Right atrium auricular region (tissue), 2 donors: Measurements from ENCODE around the gene JUND. TPM values are rescaled to one million over a fixed set of nuclear protein-coding genes. Genes with fewer than 3 reads are reported as not detected.
A peak's percentile ranks its signal among the peaks of the same experiment; 100 is the strongest.
"Not testable (repeated sequence)": the region's sequence is repeated elsewhere in the genome, so short reads cannot be mapped to it uniquely, and the experiment has no call there.

Experiments
- DNase-seq: peaks from one replicate; pipeline ENCODE4 v3.0.0-alpha.2; 2019; ENCODE audit warnings: low spot score
- H3K27ac ChIP-seq, 2 donors: fragments of 200-600 bp; sonication (generic); 1 replicate in 1 of 2; 2 replicates in 1 of 2; pipeline ENCODE4 v1.5.1; 2016 to 2019
- H3K27me3 ChIP-seq, 2 donors: fragments of 200-600 bp; sonication (generic); one replicate each; pipeline versions ENCODE4 v1.5.1 to v1.6.0; 2017 to 2019
- H3K36me3 ChIP-seq: fragments of 200-600 bp; sonication (generic); one replicate; pipeline ENCODE4 v1.5.1; 2016
- H3K4me1 ChIP-seq, 2 donors: fragments of 200-600 bp; sonication (generic); one replicate each; pipeline versions ENCODE4 v1.5.1 to v1.6.0; 2017 to 2019
- H3K4me3 ChIP-seq, 2 donors: fragments of 200-600 bp; sonication (generic); 1 replicate in 1 of 2; 2 replicates in 1 of 2; pipeline ENCODE4 v1.5.1; 2017 to 2019; ENCODE audit warnings: mild to moderate bottlenecking in 1 of 2, moderate library complexity in 1 of 2
- H3K9me3 ChIP-seq, 2 donors: fragments of 200-600 bp; sonication (generic); one replicate each; pipeline ENCODE4 v1.5.1; 2019
- total RNA-seq, 2 donors: library from RNA; depleted of rRNA; stranded (reverse); fragments of >200 nt; gene quantifications; one replicate each; pipeline ENCODE4 v1.1.0, GENCODE V29; 2016
- TF ChIP-seq, protein P1 (sequence below), 2 donors: fragments of 200-600 bp; sonication (generic); IDR thresholded peaks; one replicate each; pipeline ENCODE4 v1.5.1; 2019; ENCODE audit warnings: antibody characterized with exemption in 2 of 2

Gene JUND
- total RNA-seq = 100 to 1,000 TPM; 240 to 420 TPM

DNA sequence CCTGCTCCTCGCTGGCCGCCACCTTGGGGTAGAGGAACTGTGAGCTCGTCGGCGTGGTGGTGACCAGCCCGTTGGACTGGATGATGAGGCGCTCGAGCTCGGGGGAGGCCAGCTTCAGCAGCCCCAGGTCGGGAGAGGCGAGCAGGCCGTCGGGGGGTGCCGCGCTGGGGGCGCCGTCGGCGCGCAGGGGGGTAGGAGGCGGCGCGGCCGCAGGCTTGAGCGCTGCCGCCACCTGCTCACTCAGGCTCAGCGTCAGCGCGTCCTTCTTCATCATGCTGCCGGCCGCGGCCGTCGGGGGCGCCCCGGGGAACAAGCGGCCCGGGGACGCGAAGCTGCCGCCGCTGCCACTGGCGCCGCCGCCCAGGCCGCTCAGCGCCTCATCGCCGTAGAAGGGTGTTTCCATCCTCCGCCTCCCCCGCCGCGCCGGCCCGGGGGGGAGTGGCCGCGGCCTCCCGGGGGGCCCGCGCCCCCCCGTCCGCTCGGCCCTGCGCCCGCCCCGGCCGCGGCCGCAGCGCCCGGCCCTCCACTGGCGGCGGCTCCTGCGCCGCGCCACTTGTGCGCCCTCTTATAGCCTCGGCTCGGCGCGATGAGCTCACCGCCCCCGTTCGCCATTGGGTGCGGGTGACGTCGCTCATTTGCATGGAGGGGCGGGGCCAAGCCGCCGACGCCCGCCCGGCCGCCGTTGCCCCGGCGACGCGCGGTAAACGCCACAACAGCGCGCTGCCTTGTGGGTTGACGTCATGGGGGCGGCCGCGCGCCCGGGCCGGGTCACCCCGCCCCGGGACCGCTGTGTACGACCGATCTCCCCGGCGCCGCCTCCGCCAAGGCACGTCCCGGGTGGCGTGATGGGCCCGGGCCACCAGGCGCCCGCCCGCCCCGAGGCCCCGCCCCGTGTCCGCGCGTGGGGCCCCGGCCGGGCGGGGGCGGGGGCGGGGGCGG is at the start of gene JUND:
JUND (minus strand) TSS at position 541 of the 939 bp plus-strand sequence; CDS start at position 403, 138 bp downstream.
- TF ChIP-seq, protein P1, sequence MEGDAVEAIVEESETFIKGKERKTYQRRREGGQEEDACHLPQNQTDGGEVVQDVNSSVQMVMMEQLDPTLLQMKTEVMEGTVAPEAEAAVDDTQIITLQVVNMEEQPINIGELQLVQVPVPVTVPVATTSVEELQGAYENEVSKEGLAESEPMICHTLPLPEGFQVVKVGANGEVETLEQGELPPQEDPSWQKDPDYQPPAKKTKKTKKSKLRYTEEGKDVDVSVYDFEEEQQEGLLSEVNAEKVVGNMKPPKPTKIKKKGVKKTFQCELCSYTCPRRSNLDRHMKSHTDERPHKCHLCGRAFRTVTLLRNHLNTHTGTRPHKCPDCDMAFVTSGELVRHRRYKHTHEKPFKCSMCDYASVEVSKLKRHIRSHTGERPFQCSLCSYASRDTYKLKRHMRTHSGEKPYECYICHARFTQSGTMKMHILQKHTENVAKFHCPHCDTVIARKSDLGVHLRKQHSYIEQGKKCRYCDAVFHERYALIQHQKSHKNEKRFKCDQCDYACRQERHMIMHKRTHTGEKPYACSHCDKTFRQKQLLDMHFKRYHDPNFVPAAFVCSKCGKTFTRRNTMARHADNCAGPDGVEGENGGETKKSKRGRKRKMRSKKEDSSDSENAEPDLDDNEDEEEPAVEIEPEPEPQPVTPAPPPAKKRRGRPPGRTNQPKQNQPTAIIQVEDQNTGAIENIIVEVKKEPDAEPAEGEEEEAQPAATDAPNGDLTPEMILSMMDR (IDR thresholded peaks at IDR 0.05) = peak in 1 of 2 donors; percentile 35
- Histone ChIP-seq H3K4me1 (peaks cover 0 to 46% of the 10 kb centered on the region in 2 donors), H3K36me3 (peaks cover 23% of the 10 kb centered on the region)

DNA sequence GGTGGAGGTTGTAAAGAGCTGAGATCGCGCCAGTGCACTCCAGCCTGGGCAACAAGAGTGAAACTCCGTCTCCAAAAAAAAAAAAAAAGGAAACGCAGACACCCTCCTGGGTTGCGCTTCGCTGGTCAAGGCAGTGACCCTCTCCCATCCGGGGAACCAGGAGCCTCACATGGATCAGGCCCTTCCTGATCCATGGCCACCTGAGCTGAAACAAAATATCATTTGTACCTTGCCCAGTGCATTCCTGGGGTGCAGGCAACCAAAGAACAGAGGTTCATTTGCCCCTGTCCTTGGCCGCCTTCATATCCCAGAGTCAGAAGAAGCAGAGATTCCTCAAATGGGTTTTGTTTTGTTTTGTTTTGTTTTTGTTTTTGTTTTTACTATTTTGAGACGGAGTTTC is 49.4 kb upstream of the JUND start:
- TF ChIP-seq, protein P1 (IDR thresholded peaks at IDR 0.05) = no peak
- H3K9me3 ChIP-seq = no peaks in the 10 kb centered on the region
- H3K4me3 ChIP-seq = no peak overlapping the region
- H3K27ac ChIP-seq = no peak overlapping the region
- H3K27me3 ChIP-seq = no peaks in the 10 kb centered on the region
- H3K36me3 ChIP-seq = no peaks in the 10 kb centered on the region
- DNase-seq = no peak
- H3K4me1 ChIP-seq = peaks cover 0 to 12% of the 10 kb centered on the region in 2 donors

More for the DNA sequence above, at the start of gene JUND:
- peak within 1 kb of the TSS; percentile 99 for H3K27ac ChIP-seq
- H3K9me3 ChIP-seq = no peaks in the 10 kb centered on the region
- H3K27me3 ChIP-seq = no peaks in the 10 kb centered on the region
- peak; percentile 99 for DNase-seq
- H3K4me3 ChIP-seq = peak within 1 kb of the TSS; percentile 92 to 100

DNA sequence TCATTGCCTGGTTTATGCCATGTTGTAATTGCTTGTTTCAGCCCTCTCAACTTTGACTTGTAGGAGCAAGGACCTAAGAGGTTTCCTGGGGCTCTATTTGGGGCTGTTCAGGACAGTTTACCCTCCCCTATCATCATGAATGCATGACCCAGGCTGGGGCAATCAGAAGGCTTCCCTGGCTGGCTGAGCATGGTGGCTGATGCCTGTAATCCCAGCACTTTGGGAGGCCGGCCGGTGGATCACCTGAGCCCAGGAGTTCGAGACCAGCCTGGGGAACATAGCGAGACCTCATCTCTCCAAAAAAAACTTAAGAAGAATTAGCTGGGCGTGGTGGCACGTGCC is 47.6 kb upstream of the JUND start:
- H3K4me1 ChIP-seq = peaks cover 0 to 15% of the 10 kb centered on the region in 2 donors
- peak overlapping the region; percentile 50 to 55 for H3K27ac ChIP-seq
- TF ChIP-seq, protein P1 (IDR thresholded peaks at IDR 0.05) = no peak
- H3K9me3 ChIP-seq = no peaks in the 10 kb centered on the region
- no peaks in the 10 kb centered on the region for H3K27me3 ChIP-seq
- H3K4me3 ChIP-seq = peak overlapping the region in 1 of 2 donors; percentile 35
- no peaks in the 10 kb centered on the region for H3K36me3 ChIP-seq
- no peak for DNase-seq

DNA sequence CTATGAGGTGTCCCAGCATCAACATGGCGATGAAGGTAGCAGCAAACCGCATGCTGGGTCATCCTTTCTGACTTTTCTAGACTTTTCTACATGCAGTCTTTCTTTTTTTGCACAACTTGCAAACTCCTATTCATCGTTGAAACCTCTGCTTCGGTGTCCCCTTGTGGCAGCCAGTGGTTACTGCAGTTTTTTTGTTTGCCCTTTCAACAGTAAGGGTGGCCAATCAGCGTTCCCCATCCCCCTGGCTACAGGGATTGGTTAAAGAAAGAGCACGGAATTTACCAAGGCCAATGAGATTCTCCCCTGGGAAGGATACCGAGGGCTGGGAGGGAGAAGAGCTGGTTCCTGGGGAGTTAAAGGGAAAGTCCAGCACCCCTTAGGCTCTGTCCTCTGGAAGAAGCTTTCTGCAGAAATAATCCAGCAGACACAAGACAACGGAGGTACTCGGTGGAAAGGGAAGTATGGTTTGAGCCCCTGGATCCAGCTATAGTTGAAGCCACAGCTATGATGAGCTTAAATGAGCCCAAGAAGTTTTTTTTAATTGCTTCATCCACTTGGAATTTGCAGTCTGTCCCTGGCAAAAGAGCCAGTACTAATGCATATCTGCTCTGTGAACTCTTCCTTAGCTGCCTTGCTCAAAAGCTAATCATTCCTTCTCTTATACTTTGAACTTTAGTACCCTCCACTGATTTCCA is 47.1 kb upstream of the JUND start:
- Histone ChIP-seq H3K9me3 (no peaks in the 10 kb centered on the region), H3K27ac (peak overlapping the region; percentile 50 to 55), H3K4me3 (peak overlapping the region in 1 of 2 donors; percentile 35), H3K27me3 (no peaks in the 10 kb centered on the region), H3K4me1 (peaks cover 0 to 20% of the 10 kb centered on the region in 2 donors), H3K36me3 (no peaks in the 10 kb centered on the region)
- TF ChIP-seq, protein P1 (IDR thresholded peaks at IDR 0.05) = peak; percentile 91 to 92
- DNase-seq = peak; percentile 99

DNA sequence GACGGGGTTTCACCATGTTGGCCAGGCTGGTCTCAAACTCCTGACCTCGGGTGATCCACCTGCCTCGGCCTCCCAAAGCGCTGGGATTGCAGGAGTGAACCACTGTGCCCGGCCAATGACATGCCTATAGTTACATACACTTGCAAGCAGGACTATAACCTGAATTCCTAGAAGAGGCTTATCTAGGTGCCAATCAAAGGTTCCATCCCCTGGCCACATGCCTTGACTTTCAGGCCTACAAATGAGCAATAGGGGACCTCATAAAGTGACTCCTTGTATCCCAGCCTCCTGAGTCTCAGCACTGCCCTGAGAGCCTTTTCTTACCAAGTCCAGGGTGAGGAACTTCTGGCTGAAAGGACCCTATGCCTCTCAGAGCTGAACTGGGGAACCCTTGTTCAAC is 45.4 kb upstream of the JUND start:
- Histone ChIP-seq H3K27me3 (no peaks in the 10 kb centered on the region), H3K4me1 (peaks cover 0 to 32% of the 10 kb centered on the region in 2 donors), H3K4me3 (no peak overlapping the region), H3K27ac (no peak overlapping the region), H3K36me3 (no peaks in the 10 kb centered on the region), H3K9me3 (no peaks in the 10 kb centered on the region)
- TF ChIP-seq, protein P1 (IDR thresholded peaks at IDR 0.05) = no peak
- no peak for DNase-seq

- not testable (repeated sequence) for H3K27me3 ChIP-seq, H3K36me3 ChIP-seq, H3K4me3 ChIP-seq, H3K9me3 ChIP-seq, DNase-seq
- H3K4me1 ChIP-seq = peaks cover 0 to 55% of the 10 kb centered on the region in 2 donors
- H3K27ac ChIP-seq = peak overlapping the region; percentile 82 to 95
Observed at GRCh38 chr19:18324373-18324731, 42.9 kb upstream of the JUND start.
